ENCODE results near the gene GRK2. TPM values are rescaled to one million over a fixed set of nuclear protein-coding genes. Genes with fewer than 3 reads are reported as not detected.

The GRK2 gene
- polyA plus RNA-seq, 1 donor (not counting 4 experiments of a cell fraction or from before 2014, with no cell fraction given) = 21.1 TPM

DNA sequence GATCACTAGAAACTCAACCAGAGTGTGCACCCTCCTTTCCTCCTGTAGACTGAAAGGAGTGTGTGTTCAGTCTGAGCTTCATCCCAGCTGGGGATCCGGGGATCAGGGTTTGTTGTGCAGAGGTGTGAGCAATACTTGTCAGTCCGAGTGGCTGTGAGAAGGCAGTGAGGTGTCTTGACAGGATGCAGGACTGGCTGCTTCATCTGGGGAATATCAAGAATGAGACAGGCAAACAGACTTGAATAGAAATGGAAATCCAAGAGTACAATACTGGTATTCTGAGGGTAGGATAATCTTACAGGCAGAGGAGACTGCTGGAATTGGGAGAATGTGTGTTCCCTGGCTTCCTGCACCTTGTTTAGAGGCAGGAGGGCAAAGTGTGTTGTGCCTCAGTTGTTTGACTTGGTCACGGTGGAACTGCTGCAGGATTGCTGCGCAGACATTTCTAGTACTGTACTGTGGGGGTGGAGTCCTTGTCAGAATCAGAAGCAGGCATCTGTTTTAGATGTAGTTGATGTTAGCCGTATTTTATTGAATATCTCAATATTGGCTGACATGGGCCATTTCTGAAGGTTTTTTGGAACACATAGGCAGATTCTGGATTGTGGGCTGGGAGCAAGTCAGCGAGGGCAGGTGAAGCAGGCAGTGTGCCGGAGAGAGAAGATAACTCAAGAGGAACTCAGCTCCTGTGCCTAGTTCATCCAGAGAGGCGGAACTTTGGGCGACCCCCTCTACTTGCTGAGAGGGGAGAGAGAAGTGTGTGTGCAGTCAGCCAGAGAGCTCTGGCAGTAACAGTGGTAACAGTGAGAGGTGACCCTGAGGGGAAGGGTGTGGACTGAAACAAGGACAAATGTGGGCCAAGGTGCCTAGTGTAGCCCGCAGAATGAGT is 27.1 kb upstream of the GRK2 start:
- peaks cover 41% of the 10 kb centered on the region for H3K4me1 ChIP-seq (ENCODE audit: control insufficient read depth, extremely low read depth, insufficient read depth, low read length)
- H3K9ac ChIP-seq (ENCODE audit: control insufficient read depth, extremely low read depth, insufficient read depth, low read length) = peak overlapping the region; percentile 95
- peak overlapping the region; percentile 79 for H3K27ac ChIP-seq (ENCODE audit: control insufficient read depth, insufficient read depth, low read length)
- H3K27me3 ChIP-seq (ENCODE audit: control insufficient read depth, extremely low read depth, insufficient read depth, low read length) = no peaks in the 10 kb centered on the region
- DNase-seq (ENCODE audit: low read depth, low spot score) = no peak
- peaks cover 5 to 13% of the 10 kb centered on the region in 2 experiments for H3K36me3 ChIP-seq (ENCODE audit: control insufficient read depth in 2 of 2, extremely low read depth in 1 of 2, insufficient read depth in 2 of 2, low read length in 2 of 2)
- dilution Hi-C loops (cut with MboI; ENCODE audit: extremely low pct_ligation_motif_present, low sequenced_read_pairs) = no loop called here
- peaks cover 6% of the 10 kb centered on the region for H4K20me1 ChIP-seq (ENCODE audit: control insufficient read depth, extremely low read depth, insufficient read depth, low read length)
- H3K79me2 ChIP-seq (ENCODE audit: control insufficient read depth, insufficient read depth, low read length) = peaks cover 40% of the 10 kb centered on the region
- H3K4me2 ChIP-seq (ENCODE audit: control insufficient read depth, extremely low read depth, insufficient read depth, low read depth, low read length) = peak overlapping the region; percentile 92
- peaks cover 4% of the 10 kb centered on the region for H3K9me1 ChIP-seq (ENCODE audit: control insufficient read depth, extremely low read depth, insufficient read depth, low read length)
- H2AFZ ChIP-seq (ENCODE audit: control insufficient read depth, low read length) = peak overlapping the region; percentile 39
- H3K9me3 ChIP-seq (ENCODE audit: control insufficient read depth, low read depth, low read length) = no peaks in the 10 kb centered on the region
- H3K4me3 ChIP-seq (ENCODE audit: control insufficient read depth in 2 of 3, extremely low read depth in 1 of 3, insufficient read depth in 2 of 3, low read depth in 1 of 3, low read length in 3 of 3) = peak overlapping the region in 2 of 3 experiments; percentile 46 to 65
- no peak for FAIRE-seq
- TF ChIP-seq EZH2 (IDR thresholded peaks at IDR 0.05; ENCODE audit: low read length) = no peak
- TF ChIP-seq, protein P1, sequence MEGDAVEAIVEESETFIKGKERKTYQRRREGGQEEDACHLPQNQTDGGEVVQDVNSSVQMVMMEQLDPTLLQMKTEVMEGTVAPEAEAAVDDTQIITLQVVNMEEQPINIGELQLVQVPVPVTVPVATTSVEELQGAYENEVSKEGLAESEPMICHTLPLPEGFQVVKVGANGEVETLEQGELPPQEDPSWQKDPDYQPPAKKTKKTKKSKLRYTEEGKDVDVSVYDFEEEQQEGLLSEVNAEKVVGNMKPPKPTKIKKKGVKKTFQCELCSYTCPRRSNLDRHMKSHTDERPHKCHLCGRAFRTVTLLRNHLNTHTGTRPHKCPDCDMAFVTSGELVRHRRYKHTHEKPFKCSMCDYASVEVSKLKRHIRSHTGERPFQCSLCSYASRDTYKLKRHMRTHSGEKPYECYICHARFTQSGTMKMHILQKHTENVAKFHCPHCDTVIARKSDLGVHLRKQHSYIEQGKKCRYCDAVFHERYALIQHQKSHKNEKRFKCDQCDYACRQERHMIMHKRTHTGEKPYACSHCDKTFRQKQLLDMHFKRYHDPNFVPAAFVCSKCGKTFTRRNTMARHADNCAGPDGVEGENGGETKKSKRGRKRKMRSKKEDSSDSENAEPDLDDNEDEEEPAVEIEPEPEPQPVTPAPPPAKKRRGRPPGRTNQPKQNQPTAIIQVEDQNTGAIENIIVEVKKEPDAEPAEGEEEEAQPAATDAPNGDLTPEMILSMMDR (optimal IDR thresholded peaks at IDR 0.05 in 1 of 3, IDR thresholded peaks at IDR 0.05 in 1 of 3, conservative IDR thresholded peaks at IDR 0.05 in 1 of 3; ENCODE audit: extremely low read depth in 1 of 3, insufficient read depth in 2 of 3, low read length in 3 of 3) = no peak

DNA sequence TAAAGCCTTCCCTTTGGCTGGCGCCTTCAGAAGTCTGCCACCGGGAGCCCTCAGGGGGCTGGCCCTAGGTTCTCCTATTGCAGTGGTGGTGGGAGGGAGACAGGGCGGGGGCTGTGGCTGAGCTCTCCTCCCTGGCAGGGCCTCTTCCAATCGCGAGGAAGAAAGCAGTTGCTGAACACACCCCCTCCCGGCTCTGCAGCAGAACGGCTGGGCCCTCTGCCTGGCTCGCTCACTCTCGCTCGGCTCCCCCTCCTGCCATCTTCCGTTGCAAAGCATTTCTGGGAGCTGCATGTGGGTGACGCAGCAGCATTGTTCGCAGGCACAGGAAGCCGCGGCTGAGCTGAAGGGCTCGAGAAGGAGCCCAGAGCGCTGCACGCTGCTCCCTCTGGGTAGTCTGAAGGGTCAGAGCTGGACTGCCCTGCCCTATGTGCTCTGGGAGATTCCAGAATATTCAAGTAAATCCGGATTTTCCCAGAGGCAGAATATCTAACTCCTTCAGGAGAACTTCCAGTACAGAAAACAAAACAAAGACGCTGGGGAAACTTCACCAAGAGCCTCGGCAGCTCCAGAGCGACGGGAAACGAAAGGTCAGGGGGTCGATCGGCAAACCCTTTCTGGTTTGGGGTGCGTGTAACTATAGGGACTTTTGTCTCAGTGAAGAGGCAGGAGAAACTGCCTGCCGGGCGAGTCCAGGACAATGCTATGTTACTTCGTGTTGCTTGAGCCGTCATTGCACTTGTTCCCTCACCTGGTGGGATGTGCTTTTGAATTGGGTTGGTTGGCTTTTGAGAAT is 26.3 kb upstream of the GRK2 start:
- peak; percentile 56 for FAIRE-seq

More for the DNA sequence above, 26.3 kb upstream of the GRK2 start:
- peaks cover 6% of the 10 kb centered on the region for H4K20me1 ChIP-seq (ENCODE audit: control insufficient read depth, extremely low read depth, insufficient read depth, low read length)
- DNase-seq (ENCODE audit: low read depth, low spot score) = peak; percentile 84
- no peak overlapping the region for H2AFZ ChIP-seq (ENCODE audit: control insufficient read depth, low read length)
- H3K27me3 ChIP-seq (ENCODE audit: control insufficient read depth, extremely low read depth, insufficient read depth, low read length) = no peaks in the 10 kb centered on the region
- H3K36me3 ChIP-seq (ENCODE audit: control insufficient read depth in 2 of 2, extremely low read depth in 1 of 2, insufficient read depth in 2 of 2, low read length in 2 of 2) = peaks cover 5 to 18% of the 10 kb centered on the region in 2 experiments
- peaks cover 44% of the 10 kb centered on the region for H3K79me2 ChIP-seq (ENCODE audit: control insufficient read depth, insufficient read depth, low read length)
- H3K27ac ChIP-seq (ENCODE audit: control insufficient read depth, insufficient read depth, low read length) = peak overlapping the region; percentile 96
- TF ChIP-seq EZH2 (IDR thresholded peaks at IDR 0.05; ENCODE audit: low read length) = no peak
- TF ChIP-seq, protein P1 (optimal IDR thresholded peaks at IDR 0.05 in 1 of 3, IDR thresholded peaks at IDR 0.05 in 1 of 3, conservative IDR thresholded peaks at IDR 0.05 in 1 of 3; ENCODE audit: extremely low read depth in 1 of 3, insufficient read depth in 2 of 3, low read length in 3 of 3) = no peak
- H3K9me3 ChIP-seq (ENCODE audit: control insufficient read depth, low read depth, low read length) = no peaks in the 10 kb centered on the region
- peaks cover 4% of the 10 kb centered on the region for H3K9me1 ChIP-seq (ENCODE audit: control insufficient read depth, extremely low read depth, insufficient read depth, low read length)
- dilution Hi-C loops (cut with MboI; ENCODE audit: extremely low pct_ligation_motif_present, low sequenced_read_pairs) = no loop called here
- peak overlapping the region; percentile 73 to 89 (median 77) for H3K4me3 ChIP-seq (ENCODE audit: control insufficient read depth in 2 of 3, extremely low read depth in 1 of 3, insufficient read depth in 2 of 3, low read depth in 1 of 3, low read length in 3 of 3)
- peak overlapping the region; percentile 95 for H3K9ac ChIP-seq (ENCODE audit: control insufficient read depth, extremely low read depth, insufficient read depth, low read length)
- peaks cover 32% of the 10 kb centered on the region for H3K4me1 ChIP-seq (ENCODE audit: control insufficient read depth, extremely low read depth, insufficient read depth, low read length)
- H3K4me2 ChIP-seq (ENCODE audit: control insufficient read depth, extremely low read depth, insufficient read depth, low read depth, low read length) = peak overlapping the region; percentile 97

All from keratinocyte (primary cell).